PC-9 (cell line): ENCODE results near the gene HHLA2. TPM values are rescaled to one million over a fixed set of nuclear protein-coding genes. Genes with fewer than 3 reads are reported as not detected.
A peak's percentile ranks its signal among the peaks of the same experiment; 100 is the strongest.

Experiments used
- BruUV-seq: library from RNA; stranded (reverse); fragments of 400-500 nt; replicated peaks from 2 replicates; lab custom pipeline; 2021; lab: Mats Ljungman, UMichigan
- CTCF ChIA-PET: fragments of 300-600 bp; sonication (Branson Sonifier 250); formaldehyde crosslinking; loops from one replicate; lab custom pipeline; 2022; ENCODE audit warnings: antibody characterized with exemption; lab: Charles Lee
- POLR2A ChIA-PET: fragments of 300-600 bp; sonication (Branson Sonifier 250); formaldehyde crosslinking; loops from one replicate; lab custom pipeline; 2022; ENCODE audit warnings: antibody characterized with exemption; ENCODE audit not compliant: unreplicated experiment; lab: Charles Lee
- DNase-seq, 2 experiments: peaks; one replicate each; pipeline versions ENCODE4 v3.0.0 to v3.0.0-alpha.2; 2015 to 2022; ENCODE audit warnings: mixed read lengths in 1 of 2
- H2AFZ ChIP-seq: fragments of 200-600 bp; sonication (generic); 2 replicates; pipeline ENCODE4 v1.8.1; 2017; ENCODE audit warnings: antibody characterized with exemption
- H3F3A ChIP-seq: fragments of 200-600 bp; sonication (generic); 2 replicates; pipeline ENCODE4 v1.8.1; 2017; ENCODE audit warnings: antibody characterized with exemption, mild to moderate bottlenecking, low read depth; ENCODE audit not compliant: insufficient read depth
- H3K27ac ChIP-seq: fragments of 200-600 bp; sonication (generic); 2 replicates; pipeline ENCODE4 v1.6.1; 2016; ENCODE audit warnings: mixed run types
- H3K27me3 ChIP-seq: fragments of 200-600 bp; sonication (generic); 2 replicates; pipeline ENCODE4 v1.6.1; 2016; ENCODE audit warnings: low read depth, mixed run types; ENCODE audit not compliant: insufficient read depth
- H3K36me3 ChIP-seq: fragments of 200-600 bp; sonication (generic); 2 replicates; pipeline ENCODE4 v1.6.1; 2016; ENCODE audit warnings: low read depth, mixed run types
- H3K4me1 ChIP-seq: fragments of 200-600 bp; sonication (generic); replicated peaks from 2 replicates; pipeline ENCODE4 v1.6.1; 2016; ENCODE audit warnings: mixed run types; ENCODE audit not compliant: insufficient read depth
- H3K4me2 ChIP-seq: fragments of 200-600 bp; sonication (generic); 2 replicates; pipeline ENCODE4 v1.6.1; 2017; ENCODE audit warnings: mixed run types
- H3K4me3 ChIP-seq: fragments of 200-600 bp; sonication (generic); 2 replicates; pipeline ENCODE4 v1.6.1; 2016; ENCODE audit warnings: mixed run types
- H3K79me2 ChIP-seq: fragments of 200-600 bp; sonication (generic); 2 replicates; pipeline ENCODE4 v1.6.1; 2017; ENCODE audit warnings: low read depth, mixed run types
- H3K9me2 ChIP-seq: fragments of 200-600 bp; sonication (generic); 2 replicates; pipeline ENCODE4 v1.8.1; 2017; ENCODE audit warnings: mild to moderate bottlenecking; ENCODE audit not compliant: insufficient read depth
- H3K9me3 ChIP-seq: fragments of 200-600 bp; sonication (generic); 2 replicates; pipeline ENCODE4 v1.8.1; 2016; ENCODE audit warnings: low read depth; ENCODE audit not compliant: insufficient read depth
- H4K20me1 ChIP-seq: fragments of 200-600 bp; sonication (generic); 2 replicates; pipeline ENCODE4 v1.8.1; 2017; ENCODE audit not compliant: insufficient read depth
- CTCF ChIP-seq: fragments of 200-600 bp; sonication (generic); conservative IDR thresholded peaks from 2 replicates; pipeline ENCODE4 v1.6.1; 2017; ENCODE audit warnings: mixed run types, antibody characterized with exemption, mild to moderate bottlenecking, moderate library complexity
- EZH2 ChIP-seq: fragments of 200-600 bp; sonication (generic); IDR thresholded peaks from 2 replicates; pipeline ENCODE4 v1.8.0; 2017; ENCODE audit warnings: antibody characterized with exemption, low read depth
- intact Hi-C: fragments of 100-400 bp; cut with micrococcal nuclease; formaldehyde crosslinking; loops from one replicate; pipeline ENCODE4 v1.10.0; 2022; ENCODE audit not compliant: unreplicated experiment
- total RNA-seq: library from RNA; stranded (reverse); gene quantifications from 2 replicates; pipeline ENCODE4 v1.2.3, GENCODE V29; 2021

HHLA2 gene
- total RNA-seq, 1 experiment from 2014 or later = not detected

GRCh38 chr3:108410531-108410984 is 114.2 kb downstream of the HHLA2 start:
- no TSS peak for BruUV-seq

GRCh38 chr3:108412121-108412750 is 115.9 kb downstream of the HHLA2 start:
- no peaks in the 10 kb centered on the region for H4K20me1 ChIP-seq
- no peaks in the 10 kb centered on the region; the same call in 1 of the 2 replicates for H3K9me2 ChIP-seq
- no peaks in the 10 kb centered on the region for H3K27me3 ChIP-seq
- DNase-seq = peak; percentile 16 to 79
- H3K27ac ChIP-seq = peak overlapping the region; percentile 18
- H2AFZ ChIP-seq = peak overlapping the region; percentile 58
- H3K36me3 ChIP-seq = no peaks in the 10 kb centered on the region
- intact Hi-C loops = no loop called here
- H3K4me2 ChIP-seq = peak overlapping the region; percentile 64
- ChIA-PET CTCF (no interaction called here), POLR2A (no interaction called here)
- TF ChIP-seq EZH2 (no peak), CTCF (no peak)
- no peaks in the 10 kb centered on the region for H3F3A ChIP-seq
- no peaks in the 10 kb centered on the region for H3K9me3 ChIP-seq
- no peak overlapping the region for H3K4me3 ChIP-seq
- no peaks in the 10 kb centered on the region for H3K79me2 ChIP-seq
- BruUV-seq = no TSS peak
- peaks cover 17% of the 10 kb centered on the region for H3K4me1 ChIP-seq

More at GRCh38 chr3:108410531-108410984, 114.2 kb downstream of the HHLA2 start:
- H3F3A ChIP-seq = no peaks in the 10 kb centered on the region
- H4K20me1 ChIP-seq = no peaks in the 10 kb centered on the region
- H3K27me3 ChIP-seq = no peaks in the 10 kb centered on the region
- no peaks in the 10 kb centered on the region for H3K9me2 ChIP-seq
- POLR2A ChIA-PET = interaction anchor here (0.7 kb wide), 1 partner anchor 328 kb away, joined by 3 read pairs; no protein-coding TSS in a partner anchor
- H3K36me3 ChIP-seq = no peaks in the 10 kb centered on the region
- H3K4me3 ChIP-seq = no peak overlapping the region
- intact Hi-C loops = no loop called here
- no peak overlapping the region for H3K27ac ChIP-seq
- no peak for DNase-seq
- no peak overlapping the region for H3K4me2 ChIP-seq
- CTCF ChIA-PET = no interaction called here
- H3K79me2 ChIP-seq = no peaks in the 10 kb centered on the region
- no peaks in the 10 kb centered on the region for H3K9me3 ChIP-seq
- no peak overlapping the region for H2AFZ ChIP-seq
- TF ChIP-seq CTCF = no peak
- no peak for TF ChIP-seq EZH2
- H3K4me1 ChIP-seq = peaks cover 23% of the 10 kb centered on the region

- H2AFZ ChIP-seq = no peak overlapping the region
- H3K4me1 ChIP-seq = peaks cover 17% of the 10 kb centered on the region
- H4K20me1 ChIP-seq = no peaks in the 10 kb centered on the region
- DNase-seq = no peak
- no peaks in the 10 kb centered on the region for H3K79me2 ChIP-seq
- BruUV-seq = no TSS peak
- no peak for TF ChIP-seq EZH2
- no peak for TF ChIP-seq CTCF
- no peaks in the 10 kb centered on the region for H3K36me3 ChIP-seq
- ChIA-PET CTCF (no interaction called here), POLR2A (no interaction called here)
- no peaks in the 10 kb centered on the region for H3F3A ChIP-seq
- intact Hi-C loops = no loop called here
- no peak overlapping the region for H3K4me2 ChIP-seq
- no peaks in the 10 kb centered on the region for H3K9me3 ChIP-seq
- no peak overlapping the region for H3K4me3 ChIP-seq
- H3K27me3 ChIP-seq = no peaks in the 10 kb centered on the region
- H3K9me2 ChIP-seq = no peaks in the 10 kb centered on the region; the same call in 1 of the 2 replicates
- no peak overlapping the region for H3K27ac ChIP-seq
Measured at GRCh38 chr3:108414007-108414406, 117.7 kb downstream of the HHLA2 start.
